ENCODE data around the gene AFAP1L2. TPM values are rescaled to one million over a fixed set of nuclear protein-coding genes. Genes with fewer than 3 reads are reported as not detected.

The AFAP1L2 gene
- total RNA-seq, 3 donors from 2014 or later: 4.2 to 43.9 (median 20.0) TPM

DNA sequence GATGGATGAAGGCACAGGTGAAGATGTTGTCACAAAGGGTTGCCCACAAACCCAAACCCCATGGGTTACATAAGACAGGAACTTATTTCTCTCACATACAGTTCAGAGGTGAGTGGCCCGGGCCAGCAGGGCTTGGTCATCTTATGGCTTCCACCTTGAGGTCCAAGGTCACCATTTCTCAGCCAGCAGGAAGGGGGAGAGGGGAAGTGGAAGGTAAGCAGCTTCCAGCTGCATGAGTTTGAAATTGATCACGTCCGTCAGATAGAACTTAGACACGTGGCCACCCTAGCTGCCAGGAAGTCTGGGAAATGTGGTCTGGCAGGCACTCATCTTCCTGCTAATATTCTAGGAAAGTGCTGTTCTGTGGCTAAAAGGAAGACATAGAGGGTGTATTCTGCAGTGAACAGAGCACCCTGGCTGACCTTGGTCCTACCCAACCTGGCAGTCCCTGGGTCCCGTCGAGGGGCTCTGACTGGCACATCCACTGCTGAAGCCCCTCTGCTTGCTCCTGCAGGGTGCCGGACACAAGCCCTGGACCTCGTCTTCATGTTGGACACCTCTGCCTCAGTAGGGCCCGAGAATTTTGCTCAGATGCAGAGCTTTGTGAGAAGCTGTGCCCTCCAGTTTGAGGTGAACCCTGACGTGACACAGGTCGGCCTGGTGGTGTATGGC lies 115.7 kb downstream of the AFAP1L2 start:
- Histone ChIP-seq H3K36me3 (no peaks in the 10 kb centered on the region), H3K9me3 (no peaks in the 10 kb centered on the region), H3K27me3 (no peaks in the 10 kb centered on the region), H3K27ac (peak overlapping the region in 1 of 2 donors; percentile 8), H3K4me3 (no peak overlapping the region), H3K4me1 (no peaks in the 10 kb centered on the region)
- DNase-seq (ENCODE audit: low spot score in 2 of 2): no peak
- no peak for TF ChIP-seq POLR2AphosphoS5 (IDR thresholded peaks at IDR 0.05)
- intact Hi-C loops (cut with DNase I; ENCODE audit: low total_unique reads): no loop called here

GRCh38 chr10:114286921-114287320 lies 117.4 kb downstream of the AFAP1L2 start:
- no peak overlapping the region for H3K27ac ChIP-seq
- H3K36me3 ChIP-seq: no peaks in the 10 kb centered on the region
- H3K27me3 ChIP-seq: no peaks in the 10 kb centered on the region
- H3K4me3 ChIP-seq: no peak overlapping the region
- TF ChIP-seq POLR2AphosphoS5 (IDR thresholded peaks at IDR 0.05) (no peak), POLR2A (IDR thresholded peaks at IDR 0.05) (no peak)
- TF ChIP-seq, protein P1, sequence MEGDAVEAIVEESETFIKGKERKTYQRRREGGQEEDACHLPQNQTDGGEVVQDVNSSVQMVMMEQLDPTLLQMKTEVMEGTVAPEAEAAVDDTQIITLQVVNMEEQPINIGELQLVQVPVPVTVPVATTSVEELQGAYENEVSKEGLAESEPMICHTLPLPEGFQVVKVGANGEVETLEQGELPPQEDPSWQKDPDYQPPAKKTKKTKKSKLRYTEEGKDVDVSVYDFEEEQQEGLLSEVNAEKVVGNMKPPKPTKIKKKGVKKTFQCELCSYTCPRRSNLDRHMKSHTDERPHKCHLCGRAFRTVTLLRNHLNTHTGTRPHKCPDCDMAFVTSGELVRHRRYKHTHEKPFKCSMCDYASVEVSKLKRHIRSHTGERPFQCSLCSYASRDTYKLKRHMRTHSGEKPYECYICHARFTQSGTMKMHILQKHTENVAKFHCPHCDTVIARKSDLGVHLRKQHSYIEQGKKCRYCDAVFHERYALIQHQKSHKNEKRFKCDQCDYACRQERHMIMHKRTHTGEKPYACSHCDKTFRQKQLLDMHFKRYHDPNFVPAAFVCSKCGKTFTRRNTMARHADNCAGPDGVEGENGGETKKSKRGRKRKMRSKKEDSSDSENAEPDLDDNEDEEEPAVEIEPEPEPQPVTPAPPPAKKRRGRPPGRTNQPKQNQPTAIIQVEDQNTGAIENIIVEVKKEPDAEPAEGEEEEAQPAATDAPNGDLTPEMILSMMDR (IDR thresholded peaks at IDR 0.05): no peak
- DNase-seq (ENCODE audit: low spot score in 2 of 2): no peak
- no peaks in the 10 kb centered on the region for H3K4me1 ChIP-seq
- intact Hi-C loops (cut with DNase I; ENCODE audit: low total_unique reads): no loop called here
- no peaks in the 10 kb centered on the region for H3K9me3 ChIP-seq

DNA sequence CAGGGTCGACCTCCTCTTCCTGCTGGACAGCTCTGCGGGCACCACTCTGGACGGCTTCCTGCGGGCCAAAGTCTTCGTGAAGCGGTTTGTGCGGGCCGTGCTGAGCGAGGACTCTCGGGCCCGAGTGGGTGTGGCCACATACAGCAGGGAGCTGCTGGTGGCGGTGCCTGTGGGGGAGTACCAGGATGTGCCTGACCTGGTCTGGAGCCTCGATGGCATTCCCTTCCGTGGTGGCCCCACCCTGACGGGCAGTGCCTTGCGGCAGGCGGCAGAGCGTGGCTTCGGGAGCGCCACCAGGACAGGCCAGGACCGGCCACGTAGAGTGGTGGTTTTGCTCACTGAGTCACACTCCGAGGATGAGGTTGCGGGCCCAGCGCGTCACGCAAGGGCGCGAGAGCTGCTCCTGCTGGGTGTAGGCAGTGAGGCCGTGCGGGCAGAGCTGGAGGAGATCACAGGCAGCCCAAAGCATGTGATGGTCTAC lies 118.3 kb downstream of the AFAP1L2 start:
- no peaks in the 10 kb centered on the region for H3K9me3 ChIP-seq
- no peak for DNase-seq (ENCODE audit: low spot score in 2 of 2)
- no peaks in the 10 kb centered on the region for H3K27me3 ChIP-seq
- intact Hi-C loops (cut with DNase I; ENCODE audit: low total_unique reads): no loop called here
- H3K27ac ChIP-seq: no peak overlapping the region
- H3K36me3 ChIP-seq: no peaks in the 10 kb centered on the region
- TF ChIP-seq POLR2AphosphoS5 (IDR thresholded peaks at IDR 0.05) (no peak), POLR2A (IDR thresholded peaks at IDR 0.05) (no peak)
- TF ChIP-seq, protein P1 (IDR thresholded peaks at IDR 0.05): no peak
- no peak overlapping the region for H3K4me3 ChIP-seq
- H3K4me1 ChIP-seq: no peaks in the 10 kb centered on the region

- Histone ChIP-seq H3K27ac (no peak overlapping the region), H3K9me3 (no peaks in the 10 kb centered on the region), H3K27me3 (no peaks in the 10 kb centered on the region), H3K4me3 (no peak overlapping the region), H3K4me1 (no peaks in the 10 kb centered on the region), H3K36me3 (no peaks in the 10 kb centered on the region)
- TF ChIP-seq, protein P1 (IDR thresholded peaks at IDR 0.05): no peak
- TF ChIP-seq POLR2A (IDR thresholded peaks at IDR 0.05): no peak
- no peak for TF ChIP-seq POLR2AphosphoS5 (IDR thresholded peaks at IDR 0.05)
- no peak for DNase-seq (ENCODE audit: low spot score in 2 of 2)
- intact Hi-C loops (cut with DNase I; ENCODE audit: low total_unique reads): no loop called here
Observed at GRCh38 chr10:114284346-114285071, 119.8 kb downstream of the AFAP1L2 start.

DNA sequence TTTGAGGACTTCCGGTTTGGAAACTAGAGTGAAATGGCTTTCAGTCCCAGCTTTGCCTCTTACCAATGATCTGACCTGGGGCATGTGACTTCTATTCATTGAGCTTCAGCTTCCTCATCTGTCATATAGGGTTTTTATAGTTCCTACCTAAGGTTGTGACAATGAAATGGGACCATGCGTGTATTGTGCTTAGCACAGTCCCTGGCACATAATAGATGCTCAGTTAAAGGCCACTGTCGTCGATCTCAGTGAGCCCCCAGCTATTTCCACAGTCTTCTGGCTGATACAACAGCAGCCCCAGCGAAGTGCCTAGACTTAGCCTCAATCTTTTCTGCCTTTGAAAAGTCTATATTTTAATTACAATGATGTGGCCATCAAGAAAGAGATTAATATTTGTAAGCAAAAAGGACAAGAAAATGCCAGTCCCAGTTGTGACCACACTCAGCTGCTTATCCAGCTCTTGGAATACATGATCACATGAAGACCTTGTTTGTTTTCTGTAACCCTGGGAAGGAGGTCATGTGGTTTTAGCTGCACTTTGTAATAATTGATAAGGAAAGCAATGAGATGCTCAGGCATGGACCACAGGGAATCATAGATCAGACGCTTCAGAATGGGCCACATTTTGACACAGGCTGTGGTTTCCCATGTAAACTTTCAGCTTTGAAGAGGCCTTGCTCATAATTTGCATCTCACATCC lies 120.6 kb downstream of the AFAP1L2 start:
- no peaks in the 10 kb centered on the region for H3K36me3 ChIP-seq
- no peak for DNase-seq (ENCODE audit: low spot score in 2 of 2)
- TF ChIP-seq, protein P1 (IDR thresholded peaks at IDR 0.05): no peak
- no peak for TF ChIP-seq POLR2AphosphoS5 (IDR thresholded peaks at IDR 0.05)
- no peak for TF ChIP-seq POLR2A (IDR thresholded peaks at IDR 0.05)

More for the DNA sequence above, 120.6 kb downstream of the AFAP1L2 start:
- Histone ChIP-seq H3K27ac (no peak overlapping the region), H3K27me3 (no peaks in the 10 kb centered on the region), H3K4me3 (no peak overlapping the region), H3K4me1 (no peaks in the 10 kb centered on the region), H3K9me3 (no peaks in the 10 kb centered on the region)
- intact Hi-C loops (cut with DNase I; ENCODE audit: low total_unique reads): no loop called here
